SK-N-MC (cell line): ENCODE measurements around the gene SPATA25.

Experiments used
- DNase-seq: peaks from one replicate; pipeline ENCODE4 v3.0.0-alpha.2; 2011; ENCODE audit warnings: low read depth, low spot score
- H3K27ac ChIP-seq: fragments of 200-600 bp; sonication (generic); 2 replicates; pipeline ENCODE4 v1.5.1; 2016; ENCODE audit warnings: mixed run types
- H3K36me3 ChIP-seq: fragments of 200-600 bp; sonication (generic); 2 replicates; pipeline ENCODE4 v1.6.1; 2017; ENCODE audit warnings: antibody characterized with exemption, low read length, mixed read lengths; ENCODE audit not compliant: insufficient read depth
- H3K4me3 ChIP-seq: fragments of 200-600 bp; sonication (generic); 2 replicates; pipeline ENCODE4 v1.5.1; 2016
- H3K9ac ChIP-seq: fragments of 200-600 bp; sonication (generic); 2 replicates; pipeline ENCODE4 v1.8.0; 2017; ENCODE audit warnings: mixed run types, mixed read lengths; ENCODE audit not compliant: insufficient read length
- H3K9me3 ChIP-seq: fragments of 200-600 bp; sonication (generic); 2 replicates; pipeline ENCODE4 v1.6.1; 2017; ENCODE audit warnings: low read depth, mild to moderate bottlenecking, antibody characterized with exemption, low read length, moderate library complexity, mixed read lengths
- EZH2 ChIP-seq: fragments of 200-600 bp; sonication (generic); IDR thresholded peaks from one replicate; pipeline ENCODE4 v1.6.1; 2017; ENCODE audit warnings: antibody characterized with exemption
- FOXP2 ChIP-seq: optimal IDR thresholded peaks from 2 replicates; pipeline ENCODE3; 2011; ENCODE audit warnings: mild to moderate bottlenecking, moderate library complexity; ENCODE audit not compliant: insufficient read depth; ENCODE audit errors: extremely low read length, control extremely low read depth
- POLR2AphosphoS5 ChIP-seq: IDR thresholded peaks from 2 replicates; pipeline ENCODE4 v1.6.1; 2012; ENCODE audit warnings: mild to moderate bottlenecking, low read depth, low read length, borderline replicate concordance

Gene SPATA25

GRCh38 chr20:45852326-45852725, 35.1 kb downstream of the SPATA25 start:
- H3K27ac ChIP-seq = no peak overlapping the region
- H3K9ac ChIP-seq = no peak overlapping the region
- DNase-seq = no peak
- H3K9me3 ChIP-seq = no peaks in the 10 kb centered on the region
- no peaks in the 10 kb centered on the region for H3K36me3 ChIP-seq
- no peak overlapping the region for H3K4me3 ChIP-seq
- no peak for TF ChIP-seq FOXP2

DNA sequence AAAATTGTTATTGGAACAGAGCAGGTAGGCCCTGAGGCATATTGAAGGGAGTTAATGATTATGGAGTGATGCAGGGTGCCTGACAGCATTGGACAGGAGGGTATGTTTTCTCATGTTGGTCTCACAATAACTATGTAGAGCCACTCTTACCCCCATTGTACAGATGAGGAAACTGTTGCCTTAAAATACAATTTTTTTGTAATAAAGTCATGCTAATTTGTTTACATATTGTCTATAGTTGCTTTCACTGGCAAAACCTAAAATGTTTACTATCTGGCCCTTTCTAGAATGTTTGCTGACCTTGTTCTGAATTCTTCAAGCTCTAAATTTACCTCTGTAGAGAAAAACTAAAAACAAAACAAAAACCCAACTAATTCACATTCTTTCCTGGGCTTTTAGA, 35.9 kb downstream of the SPATA25 start:
- H3K36me3 ChIP-seq = no peaks in the 10 kb centered on the region
- H3K9ac ChIP-seq = no peak overlapping the region
- H3K9me3 ChIP-seq = no peaks in the 10 kb centered on the region
- H3K4me3 ChIP-seq = no peak overlapping the region
- no peak for DNase-seq
- H3K27ac ChIP-seq = no peak overlapping the region
- TF ChIP-seq FOXP2 = no peak
- TF ChIP-seq POLR2AphosphoS5 = no peak
- TF ChIP-seq EZH2 = no peak

DNA sequence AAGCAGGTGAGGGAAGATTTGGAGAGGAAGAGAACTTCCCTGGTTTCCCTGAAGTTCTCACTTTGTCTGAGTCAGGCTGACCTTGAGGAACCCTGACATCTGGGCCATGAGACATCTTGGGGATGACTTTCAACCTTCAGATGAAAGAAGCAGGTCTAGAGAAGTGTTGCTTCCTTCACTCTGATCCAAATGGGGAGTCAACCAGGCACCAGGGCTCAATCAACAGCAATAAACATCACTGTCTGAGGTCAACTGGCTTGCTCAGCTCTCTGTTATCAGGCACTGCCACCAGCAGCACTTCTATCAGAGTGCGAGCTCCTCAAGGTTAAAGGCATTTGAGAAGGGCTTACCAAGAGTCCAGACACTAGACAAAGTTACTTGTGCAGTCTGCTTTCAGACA, 36.5 kb downstream of the SPATA25 start:
- H3K9me3 ChIP-seq = no peaks in the 10 kb centered on the region
- no peak for DNase-seq
- H3K9ac ChIP-seq = no peak overlapping the region
- TF ChIP-seq EZH2 (no peak), FOXP2 (no peak), POLR2AphosphoS5 (no peak)
- H3K36me3 ChIP-seq = no peaks in the 10 kb centered on the region
- no peak overlapping the region for H3K4me3 ChIP-seq
- H3K27ac ChIP-seq = no peak overlapping the region

DNA sequence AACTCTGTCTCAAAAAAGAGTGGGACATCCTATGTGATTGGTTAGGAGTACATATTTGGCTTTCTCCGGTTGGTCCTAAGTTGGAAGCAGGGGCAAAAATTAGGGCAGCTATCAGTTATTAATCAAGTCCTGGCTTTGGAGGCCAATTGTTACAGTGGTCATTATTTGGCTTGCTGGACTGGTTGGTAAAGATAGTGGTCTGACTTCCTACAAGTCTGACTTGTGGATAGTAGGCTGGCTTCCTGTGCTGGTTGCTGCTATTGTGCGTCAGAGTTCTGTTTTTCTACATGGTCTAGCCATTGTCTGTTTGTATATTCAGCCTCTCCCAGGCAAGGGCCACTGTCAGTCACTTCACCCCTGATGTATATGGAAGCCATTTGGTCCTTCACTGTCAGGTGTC, 37.2 kb downstream of the SPATA25 start:
- Histone ChIP-seq H3K9me3 (no peaks in the 10 kb centered on the region), H3K27ac (no peak overlapping the region), H3K9ac (no peak overlapping the region), H3K4me3 (no peak overlapping the region), H3K36me3 (no peaks in the 10 kb centered on the region)
- TF ChIP-seq FOXP2 (no peak), EZH2 (no peak), POLR2AphosphoS5 (no peak)
- no peak for DNase-seq

GRCh38 chr20:45848969-45849582, 38.3 kb downstream of the SPATA25 start:
- DNase-seq = no peak
- H3K36me3 ChIP-seq = no peaks in the 10 kb centered on the region
- no peak overlapping the region for H3K9ac ChIP-seq
- H3K9me3 ChIP-seq = no peaks in the 10 kb centered on the region
- TF ChIP-seq POLR2AphosphoS5 = no peak
- TF ChIP-seq EZH2 = no peak
- TF ChIP-seq FOXP2 = no peak
- no peak overlapping the region for H3K27ac ChIP-seq
- H3K4me3 ChIP-seq = no peak overlapping the region

- TF ChIP-seq EZH2 (no peak), POLR2AphosphoS5 (no peak)
- Histone ChIP-seq H3K36me3 (no peaks in the 10 kb centered on the region; the same call in 1 of the 2 replicates), H3K9ac (no peak overlapping the region), H3K9me3 (no peaks in the 10 kb centered on the region), H3K27ac (no peak overlapping the region), H3K4me3 (no peak overlapping the region)
- DNase-seq = no peak
Measured at GRCh38 chr20:45848421-45848820, 39.0 kb downstream of the SPATA25 start.

DNA sequence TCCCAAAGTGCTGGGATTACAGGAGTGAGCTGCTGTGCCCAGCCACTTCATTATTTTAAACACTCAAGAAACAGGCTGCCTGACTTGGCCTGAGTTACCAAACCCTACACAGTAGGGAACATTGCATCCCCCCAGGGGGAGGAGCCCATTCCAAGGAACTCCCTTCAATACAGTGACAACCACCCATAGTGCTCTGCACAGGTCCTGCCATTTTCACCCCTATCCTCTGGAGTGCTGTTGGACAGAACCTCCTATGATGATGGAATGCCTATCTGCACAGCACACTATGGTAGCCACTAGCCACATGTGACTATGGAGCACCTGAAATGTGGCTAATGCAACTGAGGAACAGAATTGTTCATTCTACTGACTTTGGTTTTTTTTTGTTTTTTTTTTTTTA, 42.0 kb downstream of the SPATA25 start:
- no peaks in the 10 kb centered on the region; the same call in 1 of the 2 replicates for H3K36me3 ChIP-seq
- no peak overlapping the region for H3K9ac ChIP-seq
- no peak overlapping the region for H3K27ac ChIP-seq
- no peak for DNase-seq
- no peaks in the 10 kb centered on the region for H3K9me3 ChIP-seq
- TF ChIP-seq POLR2AphosphoS5 = no peak
- no peak for TF ChIP-seq FOXP2
- TF ChIP-seq EZH2 = no peak
- H3K4me3 ChIP-seq = no peak overlapping the region

DNA sequence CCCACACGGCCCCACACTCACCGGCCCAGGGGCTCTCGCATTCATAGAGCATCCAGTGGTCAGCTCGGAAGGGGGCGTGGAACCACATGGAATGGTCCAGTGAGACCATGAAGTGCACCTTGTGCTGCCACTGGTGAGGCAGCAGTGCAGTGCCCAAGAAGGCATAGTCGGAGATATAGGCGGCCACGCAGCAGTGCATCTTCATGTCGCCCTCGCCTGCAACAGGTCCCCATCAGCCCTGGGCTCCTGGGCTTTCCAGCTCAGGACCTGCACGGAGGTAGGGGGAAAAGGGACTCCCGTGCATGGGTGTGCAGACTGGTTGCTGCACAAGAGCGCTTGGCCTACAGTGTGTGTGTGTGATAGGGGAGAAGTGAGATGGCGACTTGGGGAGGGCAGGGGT, 43.9 kb downstream of the SPATA25 start:
- Histone ChIP-seq H3K4me3 (no peak overlapping the region), H3K27ac (no peak overlapping the region), H3K36me3 (no peaks in the 10 kb centered on the region; the same call in 1 of the 2 replicates), H3K9ac (no peak overlapping the region), H3K9me3 (no peaks in the 10 kb centered on the region)
- TF ChIP-seq EZH2 (no peak), POLR2AphosphoS5 (no peak), FOXP2 (no peak)
- DNase-seq = no peak

GRCh38 chr20:45842169-45842812, 45.1 kb downstream of the SPATA25 start:
- no peak overlapping the region for H3K4me3 ChIP-seq
- no peaks in the 10 kb centered on the region; the same call in 1 of the 2 replicates for H3K36me3 ChIP-seq
- H3K27ac ChIP-seq = no peak overlapping the region
- TF ChIP-seq POLR2AphosphoS5 (no peak), EZH2 (no peak), FOXP2 (no peak)
- H3K9ac ChIP-seq = no peak overlapping the region
- no peak for DNase-seq
- no peaks in the 10 kb centered on the region for H3K9me3 ChIP-seq
